Parathyroid adenoma (tissue), 2 donors: ENCODE measurements around the gene SGSM2.
A peak's percentile ranks its signal among the peaks of the same experiment; 100 is the strongest.

Experiments used
- H2AFZ ChIP-seq: fragments of 300-600 bp; sonication (generic); one replicate; pipeline ENCODE4 v1.7.0; 2017; ENCODE audit warnings: antibody characterized with exemption, mild to moderate bottlenecking
- H3K27ac ChIP-seq: fragments of 300-600 bp; sonication (generic); one replicate; pipeline ENCODE4 v1.7.0; 2017
- H3K27me3 ChIP-seq: fragments of 300-600 bp; sonication (generic); one replicate; pipeline ENCODE4 v1.7.0; 2017; ENCODE audit warnings: low read length; ENCODE audit not compliant: control insufficient read depth, insufficient read depth
- H3K36me3 ChIP-seq: fragments of 300-600 bp; sonication (generic); one replicate; pipeline ENCODE4 v1.7.0; 2017; ENCODE audit warnings: low read length; ENCODE audit not compliant: control insufficient read depth, insufficient read depth
- H3K4me1 ChIP-seq: fragments of 300-600 bp; sonication (generic); one replicate; pipeline ENCODE4 v1.7.0; 2017; ENCODE audit warnings: control low read depth
- H3K4me2 ChIP-seq: fragments of 300-600 bp; sonication (generic); one replicate; pipeline ENCODE4 v1.7.0; 2017; ENCODE audit warnings: low read length
- H3K4me3 ChIP-seq: fragments of 300-600 bp; sonication (generic); one replicate; pipeline ENCODE4 v1.7.0; 2017; ENCODE audit warnings: low read depth, low read length
- H3K79me2 ChIP-seq: fragments of 300-600 bp; sonication (generic); one replicate; pipeline ENCODE4 v1.7.0; 2017; ENCODE audit warnings: control low read depth
- H3K9ac ChIP-seq: fragments of 300-600 bp; sonication (generic); one replicate; pipeline ENCODE4 v1.7.0; 2017; ENCODE audit warnings: mild to moderate bottlenecking
- H3K9me3 ChIP-seq: fragments of 300-600 bp; sonication (generic); one replicate; pipeline ENCODE4 v1.7.0; 2017; ENCODE audit warnings: low read length; ENCODE audit not compliant: control insufficient read depth
- TF ChIP-seq, protein P1 (sequence below): fragments of 300-600 bp; sonication (generic); IDR thresholded peaks from one replicate; pipeline ENCODE4 v1.7.0; 2017; ENCODE audit warnings: antibody characterized with exemption, mild to moderate bottlenecking
- donor health status: primary hyperparathyroidism.

The SGSM2 gene

DNA sequence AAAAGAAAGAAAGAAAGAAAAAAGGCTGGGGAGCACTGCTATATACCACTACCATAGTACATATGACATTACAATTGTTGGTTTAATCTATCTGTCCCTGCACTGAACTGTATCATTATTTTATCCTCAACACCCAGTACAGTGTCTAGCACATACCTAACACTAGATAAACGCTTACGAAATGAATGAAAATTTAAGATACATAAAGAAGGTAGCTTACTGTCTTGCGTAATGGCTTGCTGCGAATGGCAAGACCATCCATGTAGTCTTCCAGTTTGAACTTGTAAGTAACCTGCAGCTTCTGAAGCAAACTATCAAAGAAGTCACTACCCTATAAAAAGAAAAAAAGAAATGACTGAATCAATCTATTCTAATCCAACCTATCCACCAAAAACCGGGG lies 40.3 kb upstream of the SGSM2 start:
- H3K4me3 ChIP-seq: no peak overlapping the region
- no peak overlapping the region for H3K27ac ChIP-seq
- no peaks in the 10 kb centered on the region for H3K4me1 ChIP-seq
- no peak overlapping the region for H2AFZ ChIP-seq
- no peak overlapping the region for H3K4me2 ChIP-seq
- peaks cover 32% of the 10 kb centered on the region for H3K79me2 ChIP-seq
- no peaks in the 10 kb centered on the region for H3K9me3 ChIP-seq
- H3K9ac ChIP-seq: no peak overlapping the region
- TF ChIP-seq, protein P1, sequence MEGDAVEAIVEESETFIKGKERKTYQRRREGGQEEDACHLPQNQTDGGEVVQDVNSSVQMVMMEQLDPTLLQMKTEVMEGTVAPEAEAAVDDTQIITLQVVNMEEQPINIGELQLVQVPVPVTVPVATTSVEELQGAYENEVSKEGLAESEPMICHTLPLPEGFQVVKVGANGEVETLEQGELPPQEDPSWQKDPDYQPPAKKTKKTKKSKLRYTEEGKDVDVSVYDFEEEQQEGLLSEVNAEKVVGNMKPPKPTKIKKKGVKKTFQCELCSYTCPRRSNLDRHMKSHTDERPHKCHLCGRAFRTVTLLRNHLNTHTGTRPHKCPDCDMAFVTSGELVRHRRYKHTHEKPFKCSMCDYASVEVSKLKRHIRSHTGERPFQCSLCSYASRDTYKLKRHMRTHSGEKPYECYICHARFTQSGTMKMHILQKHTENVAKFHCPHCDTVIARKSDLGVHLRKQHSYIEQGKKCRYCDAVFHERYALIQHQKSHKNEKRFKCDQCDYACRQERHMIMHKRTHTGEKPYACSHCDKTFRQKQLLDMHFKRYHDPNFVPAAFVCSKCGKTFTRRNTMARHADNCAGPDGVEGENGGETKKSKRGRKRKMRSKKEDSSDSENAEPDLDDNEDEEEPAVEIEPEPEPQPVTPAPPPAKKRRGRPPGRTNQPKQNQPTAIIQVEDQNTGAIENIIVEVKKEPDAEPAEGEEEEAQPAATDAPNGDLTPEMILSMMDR: no peak
- H3K36me3 ChIP-seq: no peaks in the 10 kb centered on the region
- H3K27me3 ChIP-seq: no peaks in the 10 kb centered on the region

DNA sequence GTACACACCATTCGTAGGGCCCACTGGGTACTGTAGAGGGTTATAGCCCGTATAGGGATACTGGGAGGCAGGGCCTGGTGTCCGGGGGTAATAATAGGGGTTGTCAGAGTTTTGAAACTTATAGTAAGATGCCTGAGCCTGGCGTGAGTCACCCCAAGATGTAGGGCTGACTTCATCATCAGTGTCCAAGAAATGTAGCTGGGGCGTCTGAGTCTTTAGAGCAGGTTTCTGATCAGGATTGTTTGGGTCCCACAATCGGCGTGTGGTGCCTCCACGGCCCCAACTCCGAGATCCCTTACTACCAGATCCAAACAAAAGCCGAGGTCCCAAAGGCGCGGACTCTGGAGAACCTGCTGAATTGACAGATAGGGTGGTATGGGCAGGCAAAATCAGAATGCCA lies 38.2 kb upstream of the SGSM2 start:
- TF ChIP-seq, protein P1: no peak

DNA sequence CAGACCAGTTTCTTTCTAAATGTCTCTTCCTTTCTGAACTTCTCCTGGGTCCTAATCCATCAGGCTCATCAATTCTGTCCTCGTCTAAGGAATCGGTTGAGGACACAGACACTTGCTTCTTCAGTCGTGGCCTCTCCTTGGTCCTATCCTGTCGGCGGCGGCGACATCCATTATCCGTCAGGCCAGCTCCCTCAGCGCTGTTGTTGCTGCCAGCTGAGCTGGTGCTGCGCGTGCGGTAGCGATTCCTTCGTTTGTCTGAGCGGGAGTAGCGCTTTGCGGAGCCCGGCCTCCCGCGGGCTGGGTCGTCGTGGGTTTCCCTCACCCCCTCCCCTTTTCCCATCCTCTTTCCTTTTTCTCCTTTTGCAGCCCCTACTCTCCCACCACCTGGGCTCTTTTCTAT lies 37.5 kb upstream of the SGSM2 start:
- Histone ChIP-seq H3K27me3 (no peaks in the 10 kb centered on the region), H3K9me3 (no peaks in the 10 kb centered on the region), H2AFZ (no peak overlapping the region), H3K27ac (no peak overlapping the region), H3K36me3 (no peaks in the 10 kb centered on the region), H3K79me2 (peaks cover 44% of the 10 kb centered on the region), H3K4me1 (no peaks in the 10 kb centered on the region), H3K4me2 (no peak overlapping the region), H3K9ac (no peak overlapping the region), H3K4me3 (no peak overlapping the region)
- TF ChIP-seq, protein P1: no peak

More for the DNA sequence above, 38.2 kb upstream of the SGSM2 start:
- Histone ChIP-seq H3K4me1 (no peaks in the 10 kb centered on the region), H3K4me2 (no peak overlapping the region), H3K9ac (no peak overlapping the region), H2AFZ (no peak overlapping the region), H3K27ac (no peak overlapping the region), H3K79me2 (peaks cover 44% of the 10 kb centered on the region), H3K36me3 (no peaks in the 10 kb centered on the region), H3K9me3 (no peaks in the 10 kb centered on the region), H3K27me3 (no peaks in the 10 kb centered on the region), H3K4me3 (no peak overlapping the region)

DNA sequence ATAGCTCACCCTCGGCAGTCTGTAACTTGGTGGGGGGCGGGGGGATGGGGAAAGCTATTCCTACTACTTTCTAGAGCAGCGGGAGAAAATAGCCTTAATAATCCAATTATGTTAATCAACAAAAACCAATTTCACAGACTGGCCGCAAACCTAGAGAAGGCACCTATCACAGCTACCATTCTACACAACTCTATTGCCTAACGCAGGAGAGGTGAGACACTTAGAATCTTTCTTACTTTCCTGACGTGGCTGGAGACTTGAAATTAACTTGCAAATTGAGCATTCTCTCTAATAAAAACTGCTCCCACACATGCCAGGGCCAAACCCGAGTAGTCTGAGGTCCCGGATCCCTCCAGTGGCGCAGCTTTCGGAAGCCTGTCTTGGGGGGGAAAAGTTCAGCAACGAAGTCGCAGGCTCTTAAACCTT lies 34.5 kb upstream of the SGSM2 start:
- Histone ChIP-seq H3K27me3 (no peaks in the 10 kb centered on the region), H3K4me3 (peak overlapping the region; percentile 96), H3K9ac (peak overlapping the region; percentile 50), H3K4me2 (peak overlapping the region; percentile 78), H3K4me1 (no peaks in the 10 kb centered on the region), H3K36me3 (no peaks in the 10 kb centered on the region), H3K79me2 (peaks cover 34% of the 10 kb centered on the region), H3K9me3 (no peaks in the 10 kb centered on the region), H3K27ac (peak overlapping the region; percentile 84), H2AFZ (peak overlapping the region; percentile 94)
- TF ChIP-seq, protein P1: no peak
